ENCODE measurements around the gene PIGV. TPM values are rescaled to one million over a fixed set of nuclear protein-coding genes. Genes with fewer than 3 reads are reported as not detected.

Gene PIGV
- 10.2 and 21.3 TPM in 2 replicates for total RNA-seq (2014; rRNA removed; shearing (Covaris generic))

DNA sequence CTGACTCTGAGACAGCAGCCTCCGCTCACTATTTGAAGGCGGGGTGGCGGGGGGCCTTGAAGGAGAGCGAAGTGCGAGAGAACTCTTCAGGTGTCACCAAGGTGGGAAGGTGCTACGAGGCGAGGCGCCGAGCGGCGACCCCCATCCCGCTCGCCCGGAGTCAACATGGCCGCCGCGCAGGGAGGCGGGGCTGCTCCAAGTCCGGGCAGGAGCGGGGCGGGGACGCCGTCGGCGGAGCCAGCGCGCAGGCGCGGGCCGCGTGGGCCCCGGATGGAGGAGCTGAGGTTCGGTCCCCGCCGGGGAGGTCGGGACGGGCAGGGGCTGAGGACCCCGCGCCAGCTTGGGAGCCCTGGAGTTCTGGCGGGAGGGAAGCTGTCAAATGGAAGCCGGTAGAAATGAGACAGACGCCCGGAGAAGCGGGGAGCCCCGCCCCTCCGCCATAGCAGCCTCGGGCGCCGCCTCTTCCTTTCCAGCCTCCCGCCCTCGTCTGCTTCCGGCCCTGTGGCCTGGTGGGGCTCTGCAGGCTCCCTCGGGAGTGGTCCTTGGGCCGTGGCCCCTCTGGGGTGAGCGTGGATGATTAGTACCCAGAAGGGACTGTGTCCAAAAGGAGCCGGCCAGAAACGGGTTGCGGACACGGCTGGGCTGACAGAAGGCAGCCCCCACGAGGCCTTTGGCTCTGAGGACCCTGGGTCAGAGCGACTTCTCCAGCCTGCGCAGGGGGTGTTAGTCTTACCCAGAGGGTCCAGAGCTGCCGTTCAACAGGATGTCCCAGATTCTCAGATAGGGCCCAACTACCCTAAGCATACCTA is at the start of gene PIGV:
Gene PIGV, plus strand, starts transcription at position 245 of the 809 bp plus-strand sequence. CDS start 2,866 bp downstream, outside the sequence.
- Histone ChIP-seq H3K27ac (peak within 1 kb of the TSS; percentile 99), H3K4me1 (replicated peaks) (peaks cover 72% of the 10 kb centered on the region), H3K9me3 (replicated peaks) (no peaks in the 10 kb centered on the region), H3K4me3 (peak within 1 kb of the TSS; percentile 58), H3K27me3 (replicated peaks) (no peaks in the 10 kb centered on the region), H3K36me3 (peaks cover 6% of the 10 kb centered on the region)
- DNase-seq (ENCODE audit: low read depth in 1 of 2, low spot score in 2 of 2): peak; percentile 88 to 98

DNA sequence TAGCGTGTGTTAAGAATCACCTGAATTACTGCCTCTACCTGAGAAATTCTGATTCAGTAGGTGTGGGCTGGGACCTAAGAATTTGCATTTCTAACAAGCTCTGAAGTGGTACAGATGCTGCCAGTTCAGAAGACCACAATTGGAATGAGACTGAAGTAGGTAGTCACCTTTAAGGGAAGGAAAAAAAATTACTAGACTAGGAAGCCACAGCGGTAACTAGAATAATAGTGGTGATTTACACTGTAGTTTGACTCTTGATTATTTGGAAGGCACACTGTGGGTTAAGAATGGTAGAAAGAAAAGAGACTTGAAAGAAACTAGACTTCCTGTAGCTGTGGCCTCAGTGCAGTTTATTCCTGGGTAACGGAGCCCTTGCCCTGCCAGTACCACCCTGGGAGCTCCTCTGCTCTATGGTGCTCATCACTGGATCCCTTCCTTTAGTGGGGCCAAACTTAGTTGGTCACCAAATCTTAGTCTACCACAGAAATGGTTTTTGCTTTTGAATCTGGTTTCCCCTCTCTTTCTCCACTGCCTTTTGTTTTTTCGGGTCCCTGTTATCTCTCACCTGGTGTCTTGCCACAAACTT is 48.3 kb upstream of the PIGV start:
- Histone ChIP-seq H3K36me3 (peaks cover 89% of the 10 kb centered on the region), H3K27me3 (replicated peaks) (no peaks in the 10 kb centered on the region)

DNA sequence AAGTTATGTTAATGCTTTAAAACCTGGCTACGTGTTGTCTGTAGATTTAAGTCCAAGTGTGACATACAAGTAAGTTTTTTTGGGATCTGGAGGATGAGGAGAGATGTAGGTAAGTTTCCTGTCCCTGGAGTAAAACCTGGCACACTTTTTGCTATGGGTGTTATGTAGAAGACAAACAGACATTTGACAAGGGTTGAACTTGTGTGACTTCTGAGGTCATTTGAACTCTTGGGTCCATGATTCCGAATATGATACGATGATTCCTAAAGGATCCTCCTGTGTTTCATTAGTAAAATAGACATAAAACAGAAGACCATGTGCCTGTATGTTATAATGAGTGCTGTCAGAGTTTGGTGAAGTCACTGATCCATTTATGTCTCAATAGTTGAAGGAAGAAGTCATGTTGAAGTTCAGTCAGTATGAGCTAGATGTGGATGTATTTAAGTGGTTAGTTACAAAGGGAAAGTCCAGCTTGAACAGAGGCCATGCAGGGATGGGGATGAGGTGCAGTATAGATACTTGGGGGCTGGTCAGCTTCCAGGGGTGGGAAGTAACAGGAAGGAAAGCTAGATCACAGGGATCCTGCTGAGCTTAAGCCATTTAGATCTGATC is 47.6 kb upstream of the PIGV start:
- no peak for DNase-seq (ENCODE audit: low read depth in 1 of 2, low spot score in 2 of 2)
- Histone ChIP-seq H3K4me1 (replicated peaks) (peaks cover 15% of the 10 kb centered on the region), H3K4me3 (no peak overlapping the region), H3K27me3 (replicated peaks) (no peaks in the 10 kb centered on the region), H3K9me3 (replicated peaks) (no peaks in the 10 kb centered on the region), H3K36me3 (peaks cover 89% of the 10 kb centered on the region), H3K27ac (no peak overlapping the region)

More for the DNA sequence above, 48.3 kb upstream of the PIGV start:
- Histone ChIP-seq H3K27ac (no peak overlapping the region), H3K9me3 (replicated peaks) (no peaks in the 10 kb centered on the region), H3K4me1 (replicated peaks) (peaks cover 12% of the 10 kb centered on the region), H3K4me3 (no peak overlapping the region)
- no peak for DNase-seq (ENCODE audit: low read depth in 1 of 2, low spot score in 2 of 2)

DNA sequence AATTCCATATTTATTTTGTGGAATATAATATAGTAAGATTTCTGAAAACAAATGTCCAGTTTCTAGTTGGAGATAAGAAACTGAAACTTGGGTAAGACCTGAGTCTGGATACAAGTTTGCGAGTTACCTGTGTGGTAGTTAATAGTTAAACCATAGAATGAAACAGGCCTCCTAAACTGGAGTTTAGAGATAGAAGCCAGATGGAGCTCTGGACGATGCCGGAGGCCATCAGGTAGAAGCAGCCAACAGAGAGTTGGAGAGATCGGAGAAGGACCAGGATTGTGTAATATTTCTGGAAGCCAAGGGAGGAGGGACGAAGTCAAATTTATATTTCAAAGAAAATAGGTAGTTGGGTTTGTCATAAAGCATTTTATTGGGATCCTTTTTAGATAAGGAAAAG is 46.8 kb upstream of the PIGV start:
- H3K27ac ChIP-seq: no peak overlapping the region
- H3K4me1 ChIP-seq (replicated peaks): peaks cover 23% of the 10 kb centered on the region
- H3K27me3 ChIP-seq (replicated peaks): no peaks in the 10 kb centered on the region
- no peaks in the 10 kb centered on the region for H3K9me3 ChIP-seq (replicated peaks)
- H3K36me3 ChIP-seq: peaks cover 89% of the 10 kb centered on the region
- no peak overlapping the region for H3K4me3 ChIP-seq
- DNase-seq (ENCODE audit: low read depth in 1 of 2, low spot score in 2 of 2): no peak

DNA sequence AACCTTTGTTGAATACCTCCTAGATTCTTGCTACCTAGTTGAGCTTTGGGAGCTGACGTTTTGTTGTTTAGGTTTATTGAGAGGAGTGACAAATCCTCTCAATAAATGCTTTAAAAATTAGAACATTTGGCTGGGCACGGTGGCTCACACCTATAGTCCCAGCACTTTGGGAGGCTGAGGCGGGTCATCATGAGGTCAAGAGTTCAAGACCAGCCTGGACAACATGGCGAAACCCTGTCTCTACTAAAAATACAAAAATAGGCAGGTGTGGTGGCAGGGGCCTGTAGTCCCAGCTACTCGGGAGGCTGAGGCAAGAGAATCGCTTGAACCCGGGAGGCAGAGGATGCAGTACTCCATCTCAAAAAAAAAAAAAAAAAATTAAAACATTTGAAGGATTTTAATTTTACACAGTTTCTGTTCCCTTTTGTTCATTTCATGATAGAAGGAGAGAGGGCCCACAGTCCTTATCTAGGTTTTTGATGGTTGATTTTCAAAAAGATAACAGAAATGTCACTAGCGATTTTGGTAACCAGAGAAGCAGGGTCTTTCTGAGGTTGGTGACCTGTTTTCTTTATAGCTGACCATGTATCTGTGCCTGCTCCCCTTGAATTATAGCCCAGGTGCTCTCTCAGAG is 44.2 kb upstream of the PIGV start:
- peaks cover 88% of the 10 kb centered on the region for H3K36me3 ChIP-seq

DNA sequence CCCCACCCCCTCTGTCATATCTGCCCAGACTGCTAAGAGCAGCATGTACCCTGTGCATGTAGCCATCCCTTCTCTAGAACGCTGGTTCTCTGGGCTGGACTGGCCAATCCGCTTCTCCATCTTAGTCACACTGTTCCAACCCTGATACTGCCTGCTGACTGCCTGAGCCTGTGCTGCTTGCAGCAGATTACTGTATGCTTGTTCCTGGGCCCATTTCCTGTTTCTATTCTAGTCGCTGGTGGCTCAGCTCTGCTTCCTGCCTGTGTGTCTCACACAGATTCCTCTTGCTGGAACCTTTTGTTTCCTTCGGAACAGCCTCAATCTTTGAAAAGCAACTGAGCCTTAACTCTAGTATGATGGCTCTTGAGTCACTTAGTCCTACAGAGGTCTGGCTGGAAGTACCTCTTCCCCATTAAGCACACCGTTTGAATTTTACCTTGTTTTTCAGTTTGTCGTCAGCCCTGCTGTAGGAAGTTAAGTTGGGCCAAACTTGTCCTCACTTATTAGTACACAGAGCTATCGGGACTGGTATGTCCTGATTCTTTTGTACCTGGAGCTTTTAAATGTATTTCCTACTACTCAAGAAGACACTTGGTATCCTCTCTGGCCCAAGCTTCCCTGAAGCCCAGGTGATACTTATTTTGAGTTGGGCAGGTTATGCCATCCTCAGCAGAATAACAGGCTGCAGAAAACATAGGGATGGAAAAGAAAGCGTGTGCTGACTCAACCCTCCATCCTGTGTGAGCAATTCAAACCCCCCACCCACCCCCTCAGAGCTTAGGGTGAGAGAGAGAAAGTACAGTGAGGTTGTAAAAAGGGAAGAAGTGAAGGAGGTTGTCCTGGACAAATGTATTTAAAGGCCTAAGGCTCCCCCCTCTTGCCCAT is 43.4 kb upstream of the PIGV start:
- H3K27ac ChIP-seq: peak overlapping the region; percentile 74
- no peaks in the 10 kb centered on the region for H3K27me3 ChIP-seq (replicated peaks)
- no peaks in the 10 kb centered on the region for H3K9me3 ChIP-seq (replicated peaks)
- H3K4me3 ChIP-seq: no peak overlapping the region
- DNase-seq (ENCODE audit: low read depth in 1 of 2, low spot score in 2 of 2): peak; percentile 77 to 93
- peaks cover 23% of the 10 kb centered on the region for H3K4me1 ChIP-seq (replicated peaks)
- H3K36me3 ChIP-seq: peaks cover 88% of the 10 kb centered on the region

More for the DNA sequence above, 44.2 kb upstream of the PIGV start:
- Histone ChIP-seq H3K4me1 (replicated peaks) (peaks cover 23% of the 10 kb centered on the region), H3K27me3 (replicated peaks) (no peaks in the 10 kb centered on the region), H3K27ac (no peak overlapping the region; the same call in 1 of the 2 replicates), H3K9me3 (replicated peaks) (no peaks in the 10 kb centered on the region), H3K4me3 (no peak overlapping the region)
- DNase-seq (ENCODE audit: low read depth in 1 of 2, low spot score in 2 of 2): no peak

DNA sequence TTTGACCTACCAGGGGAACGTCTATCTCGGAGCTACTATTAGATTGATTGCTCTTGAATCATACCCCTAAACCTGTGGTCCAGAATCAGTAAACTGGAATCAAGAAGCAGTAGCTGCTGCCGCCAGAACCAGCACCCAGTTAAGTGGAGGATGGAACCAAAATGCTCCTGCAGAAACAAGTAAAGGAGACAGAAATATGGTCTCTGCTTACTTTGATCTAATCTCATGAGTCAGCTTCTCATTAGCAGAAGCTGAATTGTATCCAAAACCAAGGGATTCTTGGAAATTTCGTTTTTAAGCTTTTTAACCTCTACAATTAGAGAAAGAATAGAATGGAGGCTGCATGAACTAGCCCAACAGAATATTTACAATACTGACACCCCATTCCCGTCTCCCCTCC is 42.6 kb upstream of the PIGV start:
- Histone ChIP-seq H3K36me3 (peaks cover 88% of the 10 kb centered on the region), H3K4me1 (replicated peaks) (peaks cover 23% of the 10 kb centered on the region), H3K9me3 (replicated peaks) (no peaks in the 10 kb centered on the region), H3K4me3 (no peak overlapping the region), H3K27me3 (replicated peaks) (no peaks in the 10 kb centered on the region), H3K27ac (peak overlapping the region; percentile 74; the same call in 1 of the 2 replicates)
- no peak for DNase-seq (ENCODE audit: low read depth in 1 of 2, low spot score in 2 of 2)

DNA sequence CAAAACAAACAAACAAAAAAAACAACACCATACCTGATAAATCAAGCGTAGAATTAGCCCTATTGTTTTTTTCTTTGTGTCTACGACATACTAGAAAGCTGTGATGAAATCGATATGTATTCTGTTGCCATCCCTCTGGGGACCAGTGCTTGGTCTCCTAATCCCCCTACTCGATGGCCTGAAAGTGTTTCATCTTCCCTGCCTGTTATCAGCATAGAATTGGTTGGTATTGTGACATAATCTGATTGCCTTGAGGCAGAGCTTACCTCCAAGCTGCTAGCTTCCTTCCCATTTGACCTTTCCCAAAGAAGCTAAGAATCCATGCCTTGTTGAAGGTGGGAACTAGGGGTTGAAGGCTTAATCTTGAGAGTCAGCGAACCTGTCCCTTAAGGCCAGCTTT is 40.7 kb upstream of the PIGV start:
- Histone ChIP-seq H3K36me3 (peaks cover 88% of the 10 kb centered on the region), H3K27me3 (replicated peaks) (no peaks in the 10 kb centered on the region), H3K9me3 (replicated peaks) (no peaks in the 10 kb centered on the region), H3K4me1 (replicated peaks) (peaks cover 23% of the 10 kb centered on the region), H3K27ac (no peak overlapping the region), H3K4me3 (no peak overlapping the region)
- no peak for DNase-seq (ENCODE audit: low read depth in 1 of 2, low spot score in 2 of 2)

DNA sequence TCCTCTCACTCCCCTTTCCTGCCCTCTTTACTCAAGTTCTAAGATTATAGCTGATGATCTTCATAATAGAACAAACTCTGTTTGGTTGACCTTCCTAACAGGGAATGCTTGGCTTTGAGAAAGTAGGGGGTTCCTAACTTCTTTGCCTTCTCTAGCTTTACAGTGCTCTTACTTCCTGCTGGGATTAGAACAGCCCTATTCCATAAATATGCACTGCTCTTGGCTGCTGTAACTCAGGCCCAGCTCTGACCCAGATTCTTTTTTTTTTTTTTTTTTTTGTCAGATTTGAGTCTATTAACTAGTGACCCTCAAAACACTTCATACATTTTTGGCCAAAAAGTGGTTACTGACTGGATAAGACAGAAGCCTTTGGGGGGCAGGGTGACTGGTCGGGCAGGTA is 39.4 kb upstream of the PIGV start:
- DNase-seq (ENCODE audit: low read depth in 1 of 2, low spot score in 2 of 2): no peak
- Histone ChIP-seq H3K4me3 (no peak overlapping the region), H3K27ac (no peak overlapping the region), H3K4me1 (replicated peaks) (peaks cover 23% of the 10 kb centered on the region), H3K36me3 (peaks cover 90% of the 10 kb centered on the region), H3K9me3 (replicated peaks) (no peaks in the 10 kb centered on the region), H3K27me3 (replicated peaks) (no peaks in the 10 kb centered on the region)

DNA sequence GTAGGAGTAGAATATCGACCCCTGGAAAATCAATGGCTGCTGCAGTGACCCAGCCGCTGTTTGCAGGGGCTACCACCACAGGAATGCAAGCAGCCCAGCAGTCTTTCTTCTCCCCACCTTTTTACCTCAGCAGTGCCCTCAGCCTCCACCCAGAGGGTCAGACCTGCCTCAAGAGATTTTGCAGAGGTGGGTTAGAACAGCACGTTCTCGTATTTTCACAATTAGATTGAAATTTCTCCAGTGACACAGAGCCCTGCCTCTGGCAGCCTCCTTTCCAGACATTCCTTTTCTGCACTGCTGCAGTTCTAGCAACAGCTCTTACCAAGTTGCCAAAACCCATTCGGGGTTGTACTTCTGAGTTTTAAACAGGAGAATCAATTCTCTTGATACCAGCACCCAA is 38.3 kb upstream of the PIGV start:
- H3K4me3 ChIP-seq: no peak overlapping the region
- no peaks in the 10 kb centered on the region for H3K27me3 ChIP-seq (replicated peaks)
- no peaks in the 10 kb centered on the region for H3K9me3 ChIP-seq (replicated peaks)
- peaks cover 95% of the 10 kb centered on the region for H3K36me3 ChIP-seq
- peaks cover 14% of the 10 kb centered on the region for H3K4me1 ChIP-seq (replicated peaks)
- no peak for DNase-seq (ENCODE audit: low read depth in 1 of 2, low spot score in 2 of 2)
- H3K27ac ChIP-seq: no peak overlapping the region

DNA sequence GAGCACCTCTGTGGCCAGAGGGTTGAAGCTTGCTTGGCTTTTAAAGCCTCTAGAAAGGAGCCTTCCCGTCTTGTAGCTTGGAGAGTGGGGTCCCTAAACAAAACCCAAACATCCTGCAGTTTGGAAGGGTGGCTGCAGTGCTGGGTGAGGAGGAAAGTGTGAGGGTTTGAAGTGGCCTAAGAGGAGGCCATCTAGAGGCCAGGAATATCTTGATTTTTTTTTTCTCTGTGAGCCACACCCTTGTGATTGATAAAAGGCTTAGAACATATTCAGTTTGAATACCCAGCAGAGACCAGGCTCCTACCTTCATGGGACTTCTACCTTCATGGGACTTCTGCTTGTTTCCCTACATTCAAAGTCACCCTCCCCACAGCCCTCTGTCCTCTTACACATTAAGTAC is 37.3 kb upstream of the PIGV start:
- H3K4me3 ChIP-seq: no peak overlapping the region
- H3K9me3 ChIP-seq (replicated peaks): no peaks in the 10 kb centered on the region
- peaks cover 4% of the 10 kb centered on the region for H3K4me1 ChIP-seq (replicated peaks)
- peaks cover 96% of the 10 kb centered on the region for H3K36me3 ChIP-seq
- no peaks in the 10 kb centered on the region for H3K27me3 ChIP-seq (replicated peaks)
- DNase-seq (ENCODE audit: low read depth in 1 of 2, low spot score in 2 of 2): no peak
- no peak overlapping the region for H3K27ac ChIP-seq

DNA sequence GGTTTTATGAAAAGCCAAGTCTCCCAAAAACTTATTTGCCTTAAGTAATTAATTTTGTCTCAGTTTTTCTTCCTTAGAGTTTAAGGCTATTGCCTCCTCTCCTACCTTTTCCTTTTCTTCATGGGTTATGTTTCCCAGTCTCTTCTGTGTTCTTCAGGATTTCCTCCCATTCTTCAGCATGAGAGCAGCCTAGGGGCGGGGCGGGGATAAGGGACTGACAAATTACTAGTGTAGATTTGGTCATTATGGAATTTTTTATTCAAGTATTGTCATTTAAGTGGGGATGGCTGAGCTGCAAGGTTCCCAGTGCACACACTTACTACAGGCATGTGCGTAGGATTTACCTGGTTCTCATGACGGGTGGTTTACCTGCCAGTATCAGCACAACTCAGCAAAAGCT is 35.2 kb upstream of the PIGV start:
- H3K27me3 ChIP-seq (replicated peaks): no peaks in the 10 kb centered on the region
- H3K27ac ChIP-seq: 0 out of 2 replicates have a peak overlapping the region, but pooled peaks have one; percentile 19
- no peaks in the 10 kb centered on the region for H3K4me1 ChIP-seq (replicated peaks)
- H3K9me3 ChIP-seq (replicated peaks): no peaks in the 10 kb centered on the region
- no peak for DNase-seq (ENCODE audit: low read depth in 1 of 2, low spot score in 2 of 2)
- H3K36me3 ChIP-seq: peaks cover 91% of the 10 kb centered on the region
- H3K4me3 ChIP-seq: no peak overlapping the region
